ENCODE data around the gene FHIT.

The FHIT gene

GRCh38 chr3:60841355-60841754, 409.9 kb downstream of the FHIT start:
- DNase-seq (ENCODE audit: low spot score) = no peak

GRCh38 chr3:60839246-60839645, 412.0 kb downstream of the FHIT start:
- no peak for DNase-seq (ENCODE audit: low spot score)

- no peak for DNase-seq (ENCODE audit: low spot score)
Observed at GRCh38 chr3:60835796-60836195, 415.5 kb downstream of the FHIT start.

- DNase-seq (ENCODE audit: low spot score) = no peak
Observed at GRCh38 chr3:60829058-60829457, 422.2 kb downstream of the FHIT start.

GRCh38 chr3:60827666-60828065, 423.6 kb downstream of the FHIT start:
- DNase-seq (ENCODE audit: low spot score) = no peak

GRCh38 chr3:60826511-60826910, 424.7 kb downstream of the FHIT start:
- no peak for DNase-seq (ENCODE audit: low spot score)

- no peak for DNase-seq (ENCODE audit: low spot score)
Observed at GRCh38 chr3:60812502-60812901, 438.8 kb downstream of the FHIT start.

DNA sequence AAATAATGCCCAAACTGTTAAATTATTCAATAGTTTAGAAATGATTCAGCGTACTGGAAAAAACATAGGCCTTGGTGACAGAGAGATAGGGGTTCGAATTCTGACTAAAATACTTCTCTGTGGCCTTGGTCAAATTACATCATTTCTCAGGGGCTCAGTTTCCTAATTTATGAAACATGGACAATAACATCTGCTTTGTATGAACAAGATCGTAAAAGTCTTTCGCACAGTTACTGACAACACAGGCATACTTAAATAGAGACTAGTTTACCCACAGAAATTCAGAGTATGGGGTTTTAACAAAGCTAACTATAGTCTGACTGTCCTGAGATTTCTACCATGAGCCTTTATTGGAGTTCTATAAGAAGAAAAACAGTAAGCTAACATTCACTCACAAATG, 440.4 kb downstream of the FHIT start:
- no peak for DNase-seq (ENCODE audit: low spot score)

- no peak for DNase-seq (ENCODE audit: low spot score)
Observed at GRCh38 chr3:60809857-60810610, 441.2 kb downstream of the FHIT start.

GRCh38 chr3:60803216-60804173, 447.8 kb downstream of the FHIT start:
- DNase-seq (ENCODE audit: low spot score) = no peak

GRCh38 chr3:60801307-60801706, 449.9 kb downstream of the FHIT start:
- DNase-seq (ENCODE audit: low spot score) = no peak

DNA sequence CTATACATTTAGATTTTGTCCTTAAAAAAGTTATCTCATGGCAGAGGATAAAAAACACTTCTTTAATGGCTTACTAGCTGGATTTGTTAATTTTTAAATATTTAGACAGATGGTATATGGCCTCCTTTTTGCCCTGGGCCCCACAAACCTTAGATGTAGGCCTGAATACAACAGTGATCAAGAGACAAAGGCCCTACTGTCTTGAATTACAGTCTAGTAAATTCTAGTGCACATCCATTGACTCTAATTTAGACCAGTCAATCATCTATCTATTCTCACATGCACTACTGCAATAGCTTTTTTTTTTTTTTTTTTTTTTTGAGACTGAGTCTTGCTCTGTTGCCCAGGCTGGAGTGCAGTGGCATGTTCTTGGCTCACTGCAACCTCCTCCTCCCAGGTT, 452.8 kb downstream of the FHIT start:
- no peak for DNase-seq (ENCODE audit: low spot score)

DNA sequence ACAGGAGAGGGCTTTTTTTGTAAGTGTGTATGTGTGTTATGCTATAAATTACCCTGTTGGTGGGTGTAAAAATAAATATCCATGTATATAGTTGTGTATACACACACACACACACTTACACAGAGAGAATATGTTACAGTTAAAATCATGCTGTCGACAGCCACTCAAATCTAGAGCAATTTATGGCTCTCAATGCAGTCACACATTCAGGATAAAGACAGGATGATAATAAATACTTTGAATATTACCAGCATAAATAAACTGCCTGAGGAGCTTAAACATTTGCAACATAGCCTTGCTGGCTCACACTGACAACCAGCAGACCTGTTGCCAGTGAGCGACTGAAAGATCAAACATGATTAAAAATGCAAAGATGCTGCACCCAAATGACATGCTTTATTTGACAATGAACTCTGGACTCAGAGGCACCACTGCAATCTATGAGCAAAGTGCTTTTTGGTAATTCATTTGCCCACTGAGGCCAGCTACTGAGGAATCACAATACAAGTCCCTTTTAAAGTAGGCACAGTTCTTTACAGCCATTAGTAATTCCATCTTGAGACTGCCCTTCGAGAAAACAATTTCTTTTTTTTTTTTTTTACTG, 458.9 kb downstream of the FHIT start:
- DNase-seq (ENCODE audit: low spot score) = no peak

- DNase-seq (ENCODE audit: low spot score) = no peak
Observed at GRCh38 chr3:60788185-60788584, 463.1 kb downstream of the FHIT start.

GRCh38 chr3:60781935-60782334, 469.3 kb downstream of the FHIT start:
- DNase-seq (ENCODE audit: low spot score) = no peak

- DNase-seq (ENCODE audit: low spot score) = no peak
Observed at GRCh38 chr3:60779637-60780036, 471.6 kb downstream of the FHIT start.

DNA sequence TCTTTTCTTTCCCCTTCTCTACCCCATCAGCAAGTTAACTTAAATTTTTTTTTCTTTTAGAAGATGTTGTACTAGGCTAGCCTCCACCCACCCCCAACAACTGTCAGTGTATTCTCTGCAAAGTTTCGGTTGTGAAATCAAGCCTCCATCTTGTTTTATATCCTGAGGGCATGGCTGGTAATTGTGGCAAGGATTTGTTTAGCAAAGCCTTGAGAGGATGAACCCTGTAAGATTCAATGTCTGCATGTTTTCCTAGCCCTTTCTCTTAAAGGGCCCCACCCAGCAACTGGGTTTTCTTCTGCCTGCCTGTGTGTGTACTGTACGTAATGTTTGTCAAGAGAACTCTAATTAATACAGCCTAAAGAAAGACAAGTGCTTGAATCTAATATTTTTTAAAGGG, 475.3 kb downstream of the FHIT start:
- no peak for DNase-seq (ENCODE audit: low spot score)

DNA sequence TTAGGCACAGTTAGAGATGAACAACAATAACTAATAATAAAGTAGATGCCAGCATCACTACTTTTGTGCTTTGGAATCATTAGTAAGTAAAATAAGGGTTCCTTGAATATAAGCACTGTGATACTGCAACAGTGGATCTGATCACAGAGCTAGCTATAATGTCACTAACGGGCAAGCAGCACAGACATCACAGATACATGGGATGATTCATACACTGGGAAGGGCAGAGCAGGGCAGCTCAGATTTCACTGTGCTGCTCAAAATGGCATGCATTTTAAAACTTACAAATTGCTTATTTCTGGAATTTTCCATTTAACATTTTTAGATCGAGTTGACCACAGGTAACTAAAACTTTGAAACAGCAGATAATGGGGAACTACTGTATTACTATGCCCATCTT, 476.6 kb downstream of the FHIT start:
- DNase-seq (ENCODE audit: low spot score) = no peak

DNA sequence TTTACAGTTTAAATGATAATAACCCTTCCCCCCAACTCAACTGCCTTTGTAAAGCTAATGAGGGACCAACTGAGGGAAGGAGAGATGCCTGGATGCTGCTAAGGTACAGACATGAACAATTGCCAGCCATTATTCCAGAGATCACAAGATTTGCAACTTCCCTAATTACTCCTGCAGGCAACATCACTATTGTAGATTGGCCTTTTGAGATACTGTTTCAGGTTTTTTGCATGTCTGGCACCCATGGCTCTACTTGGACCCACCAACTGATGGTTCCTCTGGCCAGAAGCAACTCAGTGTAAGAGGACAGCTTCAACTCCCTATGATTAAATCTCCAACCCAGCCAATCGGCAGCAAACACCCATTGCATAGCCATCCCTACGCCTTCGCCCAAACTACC, 478.7 kb downstream of the FHIT start:
- no peak for DNase-seq (ENCODE audit: low spot score)

DNA sequence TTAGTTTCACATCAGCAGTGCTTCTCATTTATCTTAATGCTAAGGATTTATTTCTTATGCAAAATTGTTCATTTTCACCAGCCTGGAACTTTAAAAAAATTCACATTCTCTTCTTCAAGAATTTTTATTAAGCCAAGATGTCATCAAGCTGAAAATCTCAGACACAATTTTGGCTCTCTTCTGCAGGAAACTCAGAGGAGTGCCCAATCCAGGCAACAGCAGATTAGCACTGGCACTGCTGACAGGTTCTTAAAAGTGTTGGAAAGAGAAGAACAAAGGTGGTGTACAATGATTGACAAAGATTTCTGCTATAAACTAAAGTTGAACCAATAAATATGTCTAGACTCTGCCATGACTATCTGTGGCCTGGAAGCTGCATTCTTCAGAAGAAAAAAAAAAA, 479.5 kb downstream of the FHIT start:
- no peak for DNase-seq (ENCODE audit: low spot score)

GRCh38 chr3:60770532-60770931, 480.7 kb downstream of the FHIT start:
- DNase-seq (ENCODE audit: low spot score) = no peak

GRCh38 chr3:60767536-60767935, 483.7 kb downstream of the FHIT start:
- DNase-seq (ENCODE audit: low spot score) = no peak

GRCh38 chr3:60765776-60766175, 485.5 kb downstream of the FHIT start:
- no peak for DNase-seq (ENCODE audit: low spot score)

Measured in LoVo (cell line).